HG02588 (cell line): ENCODE measurements around the gene TSHZ2.

Experiments
- ATAC-seq: cut with Tn5 transposase; IDR thresholded peaks from one replicate; pipeline ENCODE4 v1.9.1; 2021; ENCODE audit warnings: mild to moderate bottlenecking, moderate library complexity; ENCODE audit not compliant: unreplicated experiment

Gene TSHZ2, protein sequence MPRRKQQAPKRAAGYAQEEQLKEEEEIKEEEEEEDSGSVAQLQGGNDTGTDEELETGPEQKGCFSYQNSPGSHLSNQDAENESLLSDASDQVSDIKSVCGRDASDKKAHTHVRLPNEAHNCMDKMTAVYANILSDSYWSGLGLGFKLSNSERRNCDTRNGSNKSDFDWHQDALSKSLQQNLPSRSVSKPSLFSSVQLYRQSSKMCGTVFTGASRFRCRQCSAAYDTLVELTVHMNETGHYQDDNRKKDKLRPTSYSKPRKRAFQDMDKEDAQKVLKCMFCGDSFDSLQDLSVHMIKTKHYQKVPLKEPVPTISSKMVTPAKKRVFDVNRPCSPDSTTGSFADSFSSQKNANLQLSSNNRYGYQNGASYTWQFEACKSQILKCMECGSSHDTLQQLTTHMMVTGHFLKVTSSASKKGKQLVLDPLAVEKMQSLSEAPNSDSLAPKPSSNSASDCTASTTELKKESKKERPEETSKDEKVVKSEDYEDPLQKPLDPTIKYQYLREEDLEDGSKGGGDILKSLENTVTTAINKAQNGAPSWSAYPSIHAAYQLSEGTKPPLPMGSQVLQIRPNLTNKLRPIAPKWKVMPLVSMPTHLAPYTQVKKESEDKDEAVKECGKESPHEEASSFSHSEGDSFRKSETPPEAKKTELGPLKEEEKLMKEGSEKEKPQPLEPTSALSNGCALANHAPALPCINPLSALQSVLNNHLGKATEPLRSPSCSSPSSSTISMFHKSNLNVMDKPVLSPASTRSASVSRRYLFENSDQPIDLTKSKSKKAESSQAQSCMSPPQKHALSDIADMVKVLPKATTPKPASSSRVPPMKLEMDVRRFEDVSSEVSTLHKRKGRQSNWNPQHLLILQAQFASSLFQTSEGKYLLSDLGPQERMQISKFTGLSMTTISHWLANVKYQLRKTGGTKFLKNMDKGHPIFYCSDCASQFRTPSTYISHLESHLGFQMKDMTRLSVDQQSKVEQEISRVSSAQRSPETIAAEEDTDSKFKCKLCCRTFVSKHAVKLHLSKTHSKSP (N-terminal part only)

DNA sequence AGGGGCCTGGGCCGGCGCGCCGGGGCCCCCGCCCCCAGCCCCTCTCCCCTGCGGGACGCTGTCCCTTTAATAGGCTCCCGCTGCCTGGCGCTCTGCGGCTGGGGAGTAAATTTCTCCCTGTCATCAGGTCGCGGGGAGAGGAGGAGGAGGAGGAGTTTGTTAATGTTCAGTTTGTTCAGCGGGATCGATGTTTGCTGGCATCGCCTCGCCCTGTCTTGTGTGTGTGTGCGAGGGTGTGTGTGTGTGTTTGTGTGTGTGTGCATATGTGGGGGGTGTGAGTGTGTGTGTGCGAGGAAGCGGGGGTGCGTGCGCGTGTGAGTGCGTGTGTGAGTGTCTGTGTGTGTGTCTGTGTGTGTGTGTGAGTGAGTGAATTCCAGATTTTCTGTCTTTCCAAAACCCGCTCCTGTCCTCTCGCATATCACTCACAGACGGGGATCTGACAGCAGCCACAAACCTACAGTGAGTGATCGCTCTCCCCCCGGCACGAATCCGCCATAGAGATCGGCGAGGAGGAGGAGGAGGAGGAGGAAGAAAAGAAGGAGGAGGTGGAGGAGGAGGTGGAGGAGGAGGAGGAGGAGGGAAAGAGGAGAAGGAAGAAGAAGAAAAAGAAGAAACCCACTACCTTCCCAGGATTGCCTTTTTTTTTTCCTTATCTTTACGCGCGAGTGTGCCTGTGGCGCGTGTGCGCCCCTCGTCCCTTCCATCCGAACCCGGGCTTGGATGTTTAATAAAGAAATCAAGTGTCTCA, at the start of gene TSHZ2:
TSS of gene TSHZ2 (plus strand) at position 169 of the 748 bp plus-strand sequence. CDS start 936 bp downstream, outside the sequence.
- ATAC-seq: no peak

DNA sequence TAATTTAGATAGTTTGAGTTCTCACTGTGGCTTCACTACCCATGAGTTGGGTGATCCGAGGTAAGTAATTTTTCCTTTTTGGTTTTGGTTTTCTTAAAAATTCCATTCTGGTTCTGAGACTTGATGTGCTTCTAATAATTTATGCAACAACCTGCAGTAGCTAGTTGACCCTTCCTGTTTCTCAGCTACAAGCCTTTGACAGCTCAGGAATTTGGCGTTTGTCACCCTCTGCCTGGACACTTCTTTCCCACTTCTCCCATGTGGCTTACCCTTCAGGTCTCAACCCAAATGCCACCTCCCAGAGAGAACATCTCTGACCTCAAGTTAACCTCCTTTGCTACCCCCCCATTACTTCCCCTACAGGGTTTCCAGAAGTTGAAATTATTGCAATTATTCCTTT, 49.7 kb upstream of the TSHZ2 start:
- ATAC-seq: no peak

DNA sequence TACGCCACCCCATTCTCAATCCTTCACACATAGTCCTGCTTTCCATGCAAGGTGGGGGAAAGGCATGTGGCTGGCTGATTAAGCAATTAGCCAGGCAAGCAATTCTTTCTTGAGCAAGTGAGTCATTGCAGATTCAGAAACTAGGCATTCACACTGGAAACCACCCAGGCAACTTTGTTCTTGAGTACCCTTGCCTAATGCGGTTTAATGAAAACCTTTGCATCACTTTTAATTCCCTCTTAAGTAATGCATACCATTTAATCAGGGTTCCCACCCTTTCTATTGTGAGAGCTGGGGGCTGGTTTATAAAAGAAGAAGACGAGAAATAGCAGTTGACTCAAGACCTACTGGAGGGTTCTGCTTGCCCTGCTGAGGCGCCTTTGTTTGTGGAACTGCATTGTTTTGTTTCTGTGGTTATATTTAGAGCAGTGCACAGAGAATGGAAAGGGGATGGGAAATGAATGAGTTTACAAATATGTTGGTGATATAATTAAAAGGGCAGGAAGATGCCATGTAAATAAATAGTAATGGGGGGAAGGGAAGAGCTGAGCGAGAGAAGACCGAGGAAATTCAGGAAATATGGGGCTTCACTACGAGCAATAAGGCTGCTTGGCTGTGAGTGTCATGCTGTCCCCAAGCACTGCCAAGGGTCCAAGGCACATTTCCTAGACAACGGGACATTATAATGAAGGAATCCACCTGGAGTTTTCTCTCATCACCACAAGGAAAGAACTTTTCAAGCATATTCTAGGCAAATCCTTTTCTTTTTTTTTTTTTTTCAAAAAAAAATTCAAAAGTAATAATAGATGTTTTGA, 48.8 kb upstream of the TSHZ2 start:
- ATAC-seq: no peak

DNA sequence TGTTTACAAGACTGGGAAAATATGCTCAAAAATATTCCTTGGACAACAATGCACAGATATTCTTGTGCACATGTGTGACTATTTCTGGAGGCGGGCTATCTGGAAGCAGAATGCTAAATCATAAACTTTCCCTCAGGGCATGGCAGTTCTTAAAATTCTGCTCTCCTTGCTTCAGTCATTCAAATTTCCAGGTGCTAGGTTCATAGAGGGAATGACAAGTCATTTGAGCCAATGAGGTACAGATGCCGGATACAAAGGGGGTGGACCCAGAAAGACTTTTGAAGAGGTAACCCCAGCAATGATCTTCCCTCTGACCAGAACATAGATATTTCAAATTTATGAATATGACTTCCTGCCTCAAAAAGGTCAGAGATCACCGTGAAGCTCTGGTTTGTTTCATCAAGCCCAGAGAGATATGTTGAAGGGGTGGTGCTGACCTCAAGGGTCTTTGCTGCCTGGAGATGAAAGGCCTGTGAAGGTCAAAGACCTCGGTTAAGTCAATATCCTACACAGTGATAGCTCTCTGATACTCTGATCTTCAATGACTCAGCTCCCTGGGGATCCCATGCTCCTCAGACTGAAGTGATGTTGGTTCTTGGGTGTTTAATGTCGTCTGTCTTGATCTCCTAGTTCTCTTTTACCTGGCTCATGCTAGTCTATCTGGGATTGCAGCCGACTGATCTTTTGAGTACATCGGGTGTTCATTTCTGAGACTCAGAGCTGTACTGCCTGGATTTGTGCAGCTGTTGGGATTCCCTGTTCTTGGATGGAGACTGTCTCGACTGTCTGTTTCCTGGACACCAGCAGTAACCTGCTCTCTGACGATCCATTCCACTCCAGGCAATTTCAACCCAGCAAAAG, 47.5 kb upstream of the TSHZ2 start:
- ATAC-seq: no peak

DNA sequence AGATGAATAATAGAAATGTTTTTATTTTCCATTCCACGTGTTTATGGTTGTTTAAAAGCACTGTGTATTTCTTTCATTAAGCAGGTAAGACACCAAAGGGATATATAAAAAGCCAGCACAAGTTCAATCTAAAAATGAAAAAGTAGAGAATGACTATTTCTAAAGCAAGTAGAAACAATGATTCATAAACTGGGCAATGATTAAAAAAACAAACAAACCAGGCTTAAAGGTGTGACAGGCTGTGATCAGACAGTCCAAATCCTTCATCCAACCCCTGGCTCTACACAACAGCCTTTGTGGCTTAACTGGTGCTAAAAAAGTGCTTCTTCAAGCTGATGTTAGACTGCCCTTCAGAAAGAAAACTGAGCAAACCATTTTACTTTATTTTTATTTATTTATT, 45.7 kb upstream of the TSHZ2 start:
- ATAC-seq: no peak

DNA sequence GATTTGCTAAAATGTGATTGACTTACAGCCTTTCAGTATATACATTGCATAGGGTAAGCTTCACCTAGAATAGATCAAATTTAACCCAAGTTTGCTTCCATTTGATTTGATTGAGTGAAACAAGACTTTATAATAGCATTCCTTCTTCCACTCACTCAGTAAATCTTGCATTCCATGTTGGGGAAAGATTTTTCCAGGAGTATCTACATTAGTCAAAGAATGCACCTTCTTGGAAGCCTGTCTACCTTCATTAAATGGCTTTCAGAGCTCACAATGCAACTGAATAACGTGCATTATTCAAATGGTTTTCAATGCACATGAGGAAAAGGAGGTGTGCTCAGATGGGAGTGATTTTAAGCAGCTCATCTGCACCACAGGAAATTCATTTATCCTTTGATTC, 38.3 kb upstream of the TSHZ2 start:
- ATAC-seq: no peak

DNA sequence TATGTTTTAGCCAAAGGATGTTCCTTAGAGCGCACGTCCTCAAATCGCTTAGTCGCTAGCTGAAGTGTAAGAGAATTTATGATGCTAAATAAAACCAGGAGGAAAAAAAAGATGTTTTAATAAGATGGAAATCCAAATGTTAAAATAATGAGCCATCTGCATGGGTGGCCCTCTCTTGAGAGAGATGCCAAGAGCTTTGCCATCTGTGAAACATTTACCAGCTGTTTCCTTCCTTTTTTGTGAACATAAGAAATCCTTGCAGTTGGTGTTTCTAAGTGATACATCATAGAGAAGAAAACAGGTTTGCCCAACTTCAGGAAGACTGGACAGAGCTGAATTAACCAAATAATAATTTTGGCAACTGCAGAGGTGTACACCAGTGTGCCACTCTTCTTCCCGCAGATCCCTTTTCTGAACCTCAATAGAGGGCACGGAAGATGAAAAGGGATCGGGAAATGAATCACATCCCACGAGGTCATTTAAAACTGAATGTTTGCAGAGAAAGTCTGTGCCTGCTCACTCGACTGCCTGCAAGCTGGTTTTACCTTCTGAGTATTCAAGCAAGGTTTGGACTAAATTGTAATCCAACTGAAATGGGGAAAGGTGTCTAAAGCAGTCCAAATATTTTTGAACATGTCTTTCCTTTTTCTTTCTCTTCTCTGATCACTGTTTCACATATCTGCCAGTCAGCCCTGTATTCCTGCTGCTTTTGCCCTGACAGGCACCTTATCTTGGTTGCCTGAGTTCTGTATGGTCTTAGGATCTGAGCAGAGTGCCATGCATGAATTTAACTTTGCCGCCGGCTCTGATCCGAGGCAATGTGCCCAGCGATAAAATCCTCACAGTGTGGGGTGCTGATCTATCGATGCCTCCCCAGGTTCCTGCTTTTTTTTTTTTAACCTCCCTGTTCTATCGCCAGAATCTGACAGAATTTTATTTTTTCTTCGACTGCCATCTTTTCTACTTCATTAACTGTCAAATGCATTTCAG, 35.5 kb upstream of the TSHZ2 start:
- no peak for ATAC-seq

DNA sequence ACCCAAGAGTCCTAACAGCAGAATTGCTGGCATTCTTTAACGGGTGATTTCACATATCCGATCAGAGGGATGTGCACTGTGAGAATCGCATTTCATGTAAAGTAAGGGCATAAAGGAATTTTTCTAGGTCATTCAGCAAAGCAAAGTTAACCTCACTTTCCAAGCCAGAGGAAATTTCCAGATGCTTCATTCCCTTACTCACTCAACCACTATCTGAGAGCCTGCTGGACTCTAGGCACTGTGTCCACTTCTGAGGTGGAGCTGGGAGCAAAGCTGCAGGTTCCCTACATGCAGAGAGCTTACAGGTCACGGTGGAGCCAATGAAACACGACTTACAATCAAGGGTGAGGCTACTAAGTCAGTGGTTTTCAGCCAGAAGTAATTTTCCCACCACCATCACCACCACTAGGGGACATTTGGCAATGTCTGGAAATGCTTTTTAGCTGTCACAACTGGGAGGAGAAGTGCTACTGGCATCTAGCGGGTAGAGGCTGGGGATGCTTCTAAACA, 34.5 kb upstream of the TSHZ2 start:
- no peak for ATAC-seq

DNA sequence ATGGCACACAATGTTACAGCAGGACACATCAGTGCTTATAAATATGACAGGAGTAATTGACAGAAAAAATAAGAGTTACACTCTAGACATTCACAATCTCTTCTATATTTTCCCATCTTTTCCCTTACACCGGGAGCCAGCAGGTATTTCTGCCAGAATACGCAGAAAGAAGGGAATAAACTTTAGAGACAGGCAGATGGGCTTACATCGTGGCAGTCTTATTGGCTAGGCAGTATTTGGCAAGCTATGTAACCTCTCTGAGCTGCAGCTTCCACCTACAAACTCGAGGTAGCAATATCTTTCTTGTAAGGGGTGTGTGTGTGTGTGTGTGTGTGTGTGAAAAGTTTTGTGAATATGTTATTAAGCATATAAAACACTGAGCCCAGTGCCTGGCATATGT, 33.0 kb upstream of the TSHZ2 start:
- no peak for ATAC-seq

DNA sequence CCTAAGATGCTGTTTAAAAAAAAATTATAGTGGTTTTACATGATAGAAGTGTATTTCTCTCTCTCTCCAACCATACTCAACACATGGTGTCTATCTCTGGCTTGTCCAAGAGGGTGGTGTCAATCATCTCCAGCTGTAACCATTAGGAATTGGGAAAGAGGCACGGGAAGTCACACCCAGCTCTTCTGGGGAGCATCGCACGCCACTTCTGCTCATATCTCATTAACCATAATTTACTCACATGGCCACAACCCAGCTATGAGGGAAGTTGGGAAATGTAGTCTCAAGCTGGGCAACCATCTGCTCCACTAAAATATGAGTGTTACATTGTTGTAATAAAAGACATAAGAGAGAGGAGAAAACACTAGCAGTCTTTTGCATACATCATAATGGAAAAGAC, 30.4 kb upstream of the TSHZ2 start:
- ATAC-seq: no peak

DNA sequence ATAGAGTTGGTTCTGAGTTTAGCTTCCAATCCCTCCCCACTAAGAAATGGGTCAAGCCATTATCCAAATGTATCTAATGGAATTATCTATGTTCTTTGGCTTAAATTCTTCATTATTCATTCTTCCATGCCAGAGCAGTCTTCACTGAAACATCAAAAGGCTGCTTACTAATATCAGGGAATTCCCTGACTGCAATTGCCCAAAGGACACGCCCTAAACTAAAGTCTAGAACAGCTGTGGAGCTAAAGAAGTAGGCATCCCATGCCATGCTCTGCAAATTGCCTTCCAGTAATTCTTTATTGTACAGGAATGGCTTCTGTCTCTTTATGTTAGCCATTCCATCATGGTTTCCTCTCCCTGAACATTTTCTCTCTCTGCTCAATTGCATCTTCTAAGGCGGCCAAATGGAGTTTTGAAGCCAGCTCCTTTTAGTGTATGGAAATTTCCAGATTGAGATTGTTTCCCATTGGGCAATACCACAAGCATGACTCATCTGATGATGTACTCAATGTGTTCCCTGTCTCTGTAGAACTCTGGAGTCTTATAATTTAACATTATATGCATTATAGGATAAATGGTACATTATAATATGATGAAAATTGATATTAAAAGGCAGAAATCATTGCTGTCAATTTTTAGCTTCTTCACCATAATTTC, 28.8 kb upstream of the TSHZ2 start:
- no peak for ATAC-seq

DNA sequence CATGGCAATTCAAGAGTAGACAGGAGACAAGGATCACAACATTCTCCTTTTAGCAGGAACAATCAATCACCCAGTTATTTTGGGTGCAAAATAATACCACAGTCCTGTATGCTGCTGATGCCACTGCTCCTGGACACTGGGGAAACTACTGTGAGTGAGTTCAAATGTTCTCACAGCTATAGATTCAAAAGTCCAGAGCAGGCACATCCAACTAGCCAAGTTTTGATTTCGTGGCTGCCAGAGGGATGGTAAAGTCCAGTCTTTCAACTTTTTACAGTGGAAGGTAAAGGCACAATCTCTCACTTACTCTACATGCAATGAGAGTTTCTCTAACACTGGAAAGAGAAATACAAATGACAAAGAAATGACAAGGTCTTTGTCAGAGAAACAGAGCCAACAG, 26.9 kb upstream of the TSHZ2 start:
- ATAC-seq: no peak

DNA sequence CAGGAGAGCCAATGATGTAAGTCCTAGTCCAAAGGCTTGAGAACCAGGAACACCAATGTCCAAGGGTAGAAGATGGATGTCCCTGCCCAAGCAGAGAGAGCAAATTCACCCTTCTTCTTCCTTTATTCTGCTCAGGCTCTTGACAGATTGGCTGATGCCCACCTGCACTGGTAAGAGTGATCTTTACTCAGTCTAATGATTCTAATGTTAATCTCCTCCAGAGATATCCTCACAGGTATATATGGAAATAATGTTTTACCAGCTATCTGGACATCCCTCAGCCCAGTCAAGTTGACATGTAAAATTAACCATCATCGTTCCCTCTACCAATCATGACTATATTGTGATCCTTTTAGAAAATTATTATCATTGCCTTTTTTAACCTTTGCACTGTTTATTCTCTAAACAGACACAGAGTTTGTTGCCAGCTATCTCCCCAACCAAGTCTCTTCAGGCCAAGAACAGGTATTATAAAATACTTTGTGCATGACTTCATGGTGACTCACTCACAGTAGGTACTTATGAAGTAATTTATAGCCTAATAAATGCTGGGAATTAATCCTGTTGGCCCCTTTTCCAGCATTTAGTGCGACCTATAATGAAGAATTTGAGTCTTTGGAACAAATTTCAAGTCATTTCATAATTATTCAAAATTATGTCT, 26.2 kb upstream of the TSHZ2 start:
- ATAC-seq: no peak

DNA sequence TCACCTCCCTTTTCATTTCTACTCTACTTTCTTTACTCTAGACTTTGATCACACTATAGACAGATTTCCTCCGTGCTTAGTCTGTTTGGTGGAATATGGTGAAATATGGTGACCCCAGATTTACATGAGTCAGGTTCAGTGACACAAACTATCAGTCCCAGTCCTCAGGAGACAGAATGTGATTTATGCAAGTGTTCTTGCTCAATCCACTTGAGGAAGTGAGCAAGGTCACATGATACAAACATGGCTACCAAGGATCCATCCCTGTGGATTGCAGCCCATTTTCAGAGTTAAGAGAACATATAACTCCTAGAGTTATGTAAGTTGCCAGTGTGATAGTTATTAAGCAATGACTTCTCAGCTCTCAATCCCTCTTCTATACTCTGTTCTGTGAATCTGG, 23.7 kb upstream of the TSHZ2 start:
- ATAC-seq: no peak

DNA sequence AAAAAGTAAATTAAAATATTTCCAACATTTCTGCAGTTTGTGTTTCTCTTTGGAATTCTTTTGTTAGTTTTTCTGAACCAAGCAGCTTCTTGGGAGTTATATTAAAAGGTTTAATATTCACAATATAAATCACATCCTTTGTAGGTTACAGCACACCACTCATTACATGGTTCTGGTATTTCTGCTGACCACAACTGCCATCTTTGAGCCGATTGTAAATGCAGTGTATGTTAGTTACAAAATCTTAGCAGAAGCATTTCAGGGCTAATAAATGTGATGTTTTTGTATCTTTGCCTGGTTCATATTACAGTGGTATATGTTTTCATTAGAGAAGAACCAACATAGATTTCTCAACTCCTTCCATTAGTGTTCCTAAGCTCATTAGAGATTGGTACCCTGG, 19.1 kb upstream of the TSHZ2 start:
- ATAC-seq: no peak

DNA sequence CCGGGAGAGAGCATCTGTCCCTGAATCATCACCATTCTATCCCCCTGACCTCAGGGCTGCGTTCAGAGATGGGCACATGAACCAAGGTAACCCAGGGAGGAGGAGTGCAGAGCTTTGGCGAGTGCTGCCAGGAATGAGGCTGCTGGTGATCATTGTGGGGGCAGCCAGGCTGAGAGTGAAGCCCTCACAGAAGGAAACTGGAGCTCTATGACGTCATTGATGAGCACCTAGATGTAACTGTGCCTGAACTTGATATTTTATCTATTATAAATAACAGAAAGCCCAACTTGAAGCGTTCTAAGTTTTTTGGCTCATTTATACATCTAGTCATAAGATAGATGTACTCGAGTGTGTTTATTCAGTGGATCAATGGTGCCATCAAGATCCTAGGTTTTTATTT, 17.3 kb upstream of the TSHZ2 start:
- ATAC-seq: no peak

DNA sequence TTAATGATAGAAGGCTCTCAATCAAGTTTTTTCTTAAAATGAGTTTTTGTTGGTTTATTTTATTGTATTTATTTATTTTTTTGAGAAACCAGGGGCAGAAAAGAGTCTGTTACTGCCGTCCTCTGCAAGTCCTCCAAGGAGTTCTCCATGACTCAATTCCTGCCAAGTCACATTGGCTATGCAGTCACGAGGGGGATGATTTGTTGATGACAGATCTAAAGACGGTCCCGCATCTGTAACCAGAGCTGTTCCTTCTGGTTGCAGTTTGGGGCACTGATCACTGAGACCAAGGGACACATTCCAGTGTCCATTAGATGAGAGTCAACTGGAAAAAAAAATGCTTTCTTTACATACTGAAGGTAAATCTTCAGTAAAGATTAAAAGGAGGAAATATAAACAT, 13.9 kb upstream of the TSHZ2 start:
- no peak for ATAC-seq
